Activated naive CD4-positive, alpha-beta T cell treated with anti-CD3 and anti-CD28 coated beads for 36 hours (primary cell): ENCODE results near the gene METTL5. TPM values are rescaled to one million over a fixed set of nuclear protein-coding genes. Genes with fewer than 3 reads are reported as not detected.
A peak's percentile ranks its signal among the peaks of the same experiment; 100 is the strongest.
"Not testable (repeated sequence)": the region's sequence is repeated elsewhere in the genome, so short reads cannot be mapped to it uniquely, and the experiment has no call there.

ENCODE experiments used
- CTCF ChIA-PET: fragments of 350-600 bp; sonication (Branson Sonifier 250); formaldehyde crosslinking; loops from one replicate; lab custom pipeline; 2021; ENCODE audit warnings: antibody characterized with exemption; lab: Charles Lee
- DNase-seq: peaks from one replicate; pipeline ENCODE4 v3.0.0-alpha.2; 2020
- H3K27ac Mint-ChIP-seq: one replicate; pipeline ENCODE4 v1.8.0; 2021; ENCODE audit warnings: mild to moderate bottlenecking, mixed read lengths
- H3K27me3 Mint-ChIP-seq: one replicate; pipeline ENCODE4 v1.8.0; 2021; ENCODE audit warnings: low read depth, mixed read lengths
- H3K36me3 Mint-ChIP-seq: one replicate; pipeline ENCODE4 v1.8.0; 2021; ENCODE audit warnings: low read depth, mixed read lengths
- H3K4me1 Mint-ChIP-seq: one replicate; pipeline ENCODE4 v1.8.0; 2021; ENCODE audit warnings: low read depth, mixed read lengths
- H3K4me3 Mint-ChIP-seq: one replicate; pipeline ENCODE4 v1.8.0; 2021; ENCODE audit warnings: mild to moderate bottlenecking, moderate library complexity, mixed read lengths
- H3K9me3 Mint-ChIP-seq: one replicate; pipeline ENCODE4 v1.8.0; 2021; ENCODE audit warnings: mixed read lengths
- intact Hi-C: fragments of 100-400 bp; cut with micrococcal nuclease; formaldehyde crosslinking; loops from one replicate; pipeline ENCODE4 v1.15.1; 2023
- total RNA-seq, 2 experiments: library from RNA; stranded (reverse); gene quantifications; one replicate each; pipeline ENCODE4 v1.2.3, GENCODE V29; 2021

Gene METTL5
- total RNA-seq, 2 experiments from 2014 or later: 111 to 116 TPM

DNA sequence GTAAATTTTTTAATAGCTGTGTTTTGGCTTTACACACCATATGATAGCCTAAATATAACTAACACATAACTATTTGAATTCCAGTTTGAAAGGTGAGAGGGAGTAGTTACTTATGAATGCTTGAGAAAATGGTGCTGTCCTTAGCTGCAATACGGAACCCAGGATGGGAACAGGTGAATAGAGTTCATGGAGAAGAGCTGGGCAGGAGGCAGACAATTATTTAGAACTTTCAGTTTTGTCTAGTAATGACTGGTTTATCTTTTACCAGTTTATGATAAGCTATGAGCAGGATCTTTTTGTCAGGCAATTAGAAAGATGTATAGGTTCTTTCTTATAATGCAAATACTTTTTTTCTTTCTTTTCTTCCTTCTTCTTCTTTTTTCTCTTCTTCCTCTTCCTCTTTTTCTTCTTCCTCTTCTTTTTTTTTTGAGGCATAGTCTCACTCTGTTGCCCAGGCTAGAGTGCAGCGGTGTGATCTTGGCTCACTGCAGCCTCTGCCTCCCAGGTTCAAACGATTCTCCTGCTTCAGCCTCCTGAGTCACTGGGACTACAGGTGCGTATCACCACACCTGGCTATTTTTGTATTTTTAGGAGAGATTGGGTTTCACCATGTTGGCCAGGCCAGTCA lies 28.4 kb upstream of the METTL5 start:
- peaks cover 17% of the 10 kb centered on the region for H3K36me3 Mint-ChIP-seq
- no peak overlapping the region for H3K4me3 Mint-ChIP-seq
- H3K27ac Mint-ChIP-seq: no peak overlapping the region
- CTCF ChIA-PET: no interaction called here
- peaks cover 25% of the 10 kb centered on the region for H3K4me1 Mint-ChIP-seq
- intact Hi-C loops: no loop called here
- H3K9me3 Mint-ChIP-seq: no peaks in the 10 kb centered on the region
- no peak for DNase-seq
- H3K27me3 Mint-ChIP-seq: no peaks in the 10 kb centered on the region

DNA sequence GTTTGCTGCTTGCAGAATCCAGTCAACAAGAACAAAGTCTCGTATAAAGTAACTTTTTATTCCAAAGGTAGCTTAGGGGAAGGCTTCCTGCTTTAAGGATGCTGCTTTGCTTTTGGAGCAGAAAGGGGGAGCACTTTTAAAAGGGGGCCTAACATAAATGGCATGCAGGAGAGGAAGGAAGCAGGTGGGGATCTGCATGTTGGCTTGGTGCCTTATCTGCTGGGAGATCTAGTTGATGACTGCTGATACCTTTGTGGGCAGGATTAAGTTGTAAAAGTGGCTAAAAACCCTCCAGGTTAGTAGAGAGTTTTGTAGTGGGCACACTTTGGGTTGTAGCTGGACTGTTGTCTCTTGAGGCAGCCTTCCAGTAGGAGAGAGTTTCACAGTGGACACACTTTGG lies 25.0 kb upstream of the METTL5 start:
- Mint-ChIP-seq H3K27ac (no peak overlapping the region), H3K4me3 (no peak overlapping the region)
- DNase-seq: no peak

DNA sequence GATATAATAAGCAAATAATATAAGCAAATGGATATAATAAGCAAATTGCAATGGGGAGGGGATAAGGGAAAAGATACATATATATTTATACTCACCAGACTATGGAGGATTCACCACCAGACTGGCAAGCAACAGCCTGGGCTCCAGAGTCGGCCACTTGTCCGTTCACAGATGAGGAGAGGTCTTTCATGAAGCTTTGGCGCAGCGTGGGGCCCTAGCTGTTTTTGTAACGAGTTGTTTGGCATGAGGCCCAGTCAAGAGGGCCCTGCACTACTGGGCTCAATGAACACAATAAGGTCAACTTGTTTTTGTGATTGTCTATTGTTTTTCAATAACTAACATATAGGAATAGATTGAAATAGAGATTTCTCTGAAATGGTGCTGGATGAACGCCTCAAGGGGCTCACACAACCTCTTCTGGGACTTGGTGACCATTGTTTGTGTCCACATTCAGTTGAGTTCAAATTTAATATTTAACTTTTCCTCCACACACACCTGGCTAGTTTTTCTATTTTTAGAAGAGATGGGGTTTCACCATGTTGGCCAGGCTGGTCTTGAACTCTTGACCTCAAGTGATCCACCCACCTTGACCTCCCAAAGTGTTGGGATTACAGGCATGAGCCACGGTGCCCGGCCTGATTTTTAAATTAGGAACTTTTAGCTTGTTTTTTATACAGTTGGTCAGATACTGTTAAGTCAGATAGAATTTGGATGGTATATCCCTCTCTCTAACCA lies 24.4 kb upstream of the METTL5 start:
- CTCF ChIA-PET: interaction anchor here (1.8 kb wide), 1 partner anchor 25 kb away, joined by 4 read pairs; the partner anchor contains the start of gene METTL5
- DNase-seq, H3K27me3 Mint-ChIP-seq, intact Hi-C loops, H3K27ac Mint-ChIP-seq, H3K4me3 Mint-ChIP-seq, H3K9me3 Mint-ChIP-seq: not testable (repeated sequence)
- H3K4me1 Mint-ChIP-seq: peaks cover 34% of the 10 kb centered on the region
- H3K36me3 Mint-ChIP-seq: peaks cover 14% of the 10 kb centered on the region

More for the DNA sequence above, 25.0 kb upstream of the METTL5 start:
- no peaks in the 10 kb centered on the region for H3K9me3 Mint-ChIP-seq
- peaks cover 32% of the 10 kb centered on the region for H3K4me1 Mint-ChIP-seq
- no peaks in the 10 kb centered on the region for H3K27me3 Mint-ChIP-seq
- peaks cover 14% of the 10 kb centered on the region for H3K36me3 Mint-ChIP-seq
- CTCF ChIA-PET: interaction anchor here (1.8 kb wide), 1 partner anchor 26 kb away, joined by 4 read pairs; the partner anchor contains the start of gene METTL5
- intact Hi-C loops: no loop called here

DNA sequence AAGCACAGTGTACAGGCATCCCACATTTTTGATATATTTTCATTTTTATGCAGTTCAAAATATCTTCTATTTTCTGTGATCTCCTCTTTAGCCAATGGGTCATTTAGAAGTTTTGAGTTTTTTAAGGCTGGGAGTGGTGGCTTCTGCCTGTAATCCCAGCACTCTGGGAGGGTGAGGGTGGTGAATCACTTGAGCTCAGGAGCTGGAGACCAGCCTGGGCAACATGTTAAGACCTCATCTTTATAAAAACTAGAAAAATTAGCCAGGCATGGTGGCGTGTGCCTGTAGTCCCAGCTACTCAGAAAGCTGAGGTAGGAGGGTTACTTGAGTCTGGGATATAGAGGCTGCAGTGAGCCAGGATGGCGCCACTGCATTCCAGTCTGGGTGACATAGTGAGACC lies 20.3 kb upstream of the METTL5 start:
- Mint-ChIP-seq H3K9me3 (no peaks in the 10 kb centered on the region), H3K4me3 (no peak overlapping the region), H3K27me3 (no peaks in the 10 kb centered on the region), H3K4me1 (peaks cover 27% of the 10 kb centered on the region), H3K36me3 (peaks cover 11% of the 10 kb centered on the region), H3K27ac (no peak overlapping the region)
- no peak for DNase-seq
- intact Hi-C loops: no loop called here
- CTCF ChIA-PET: interaction anchor here (0.7 kb wide), 1 partner anchor 51 kb away, joined by 3 read pairs; no protein-coding TSS in a partner anchor

DNA sequence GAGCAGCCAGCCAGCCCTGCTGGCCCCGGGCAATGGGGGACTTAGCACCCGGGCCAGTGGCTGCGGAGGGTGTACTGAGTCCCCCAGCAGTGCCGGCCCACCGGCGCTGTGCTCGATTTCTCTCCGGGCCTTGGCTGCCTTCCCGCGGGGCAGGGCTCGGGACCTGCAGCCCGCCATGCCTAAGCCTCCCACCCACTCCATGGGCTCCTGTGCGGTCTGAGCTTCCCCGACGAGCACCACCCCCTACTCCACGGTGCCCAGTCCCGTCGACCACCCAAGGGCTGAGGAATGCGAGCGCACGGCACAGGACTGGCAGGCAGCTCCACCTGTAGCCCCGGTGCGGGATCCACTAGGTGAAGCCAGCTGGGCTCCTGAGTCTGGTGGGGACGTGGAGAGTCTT lies 16.9 kb upstream of the METTL5 start:
- H3K4me1 Mint-ChIP-seq: peaks cover 30% of the 10 kb centered on the region
- H3K9me3 Mint-ChIP-seq, DNase-seq, intact Hi-C loops, H3K36me3 Mint-ChIP-seq, H3K27ac Mint-ChIP-seq, H3K27me3 Mint-ChIP-seq, H3K4me3 Mint-ChIP-seq, CTCF ChIA-PET: not testable (repeated sequence)

DNA sequence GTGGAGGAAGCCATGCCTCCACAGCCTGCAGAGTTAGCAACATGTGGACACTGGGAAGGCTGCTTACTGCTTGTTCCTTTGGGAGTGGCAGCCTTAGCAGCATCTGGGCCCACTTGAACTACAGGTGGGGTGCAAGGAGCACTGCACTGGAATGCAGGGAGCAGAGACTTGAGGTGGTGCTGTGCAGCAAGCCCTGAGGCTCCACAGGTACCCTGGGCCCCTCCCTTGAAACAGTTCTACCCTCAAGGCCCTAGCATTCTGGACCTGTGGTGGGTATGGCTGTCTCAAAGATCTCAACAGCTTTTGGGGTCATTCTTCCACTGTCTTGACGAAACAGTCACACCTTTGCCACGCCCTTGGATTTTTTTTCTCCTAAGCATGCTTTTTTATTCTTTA lies 16.0 kb upstream of the METTL5 start:
- Mint-ChIP-seq H3K9me3 (no peaks in the 10 kb centered on the region), H3K27me3 (no peaks in the 10 kb centered on the region), H3K36me3 (peaks cover 7% of the 10 kb centered on the region), H3K4me1 (peaks cover 28% of the 10 kb centered on the region), H3K4me3 (no peak overlapping the region), H3K27ac (no peak overlapping the region)
- CTCF ChIA-PET: no interaction called here
- intact Hi-C loops: no loop called here
- DNase-seq: no peak

GRCh38 chr2:169839954-169840746 lies 15.4 kb upstream of the METTL5 start:
- Mint-ChIP-seq H3K36me3 (peaks cover 7% of the 10 kb centered on the region), H3K27me3 (no peaks in the 10 kb centered on the region), H3K4me1 (peaks cover 29% of the 10 kb centered on the region), H3K27ac (no peak overlapping the region), H3K9me3 (no peaks in the 10 kb centered on the region), H3K4me3 (no peak overlapping the region)
- CTCF ChIA-PET: no interaction called here
- intact Hi-C loops: no loop called here
- DNase-seq: no peak

DNA sequence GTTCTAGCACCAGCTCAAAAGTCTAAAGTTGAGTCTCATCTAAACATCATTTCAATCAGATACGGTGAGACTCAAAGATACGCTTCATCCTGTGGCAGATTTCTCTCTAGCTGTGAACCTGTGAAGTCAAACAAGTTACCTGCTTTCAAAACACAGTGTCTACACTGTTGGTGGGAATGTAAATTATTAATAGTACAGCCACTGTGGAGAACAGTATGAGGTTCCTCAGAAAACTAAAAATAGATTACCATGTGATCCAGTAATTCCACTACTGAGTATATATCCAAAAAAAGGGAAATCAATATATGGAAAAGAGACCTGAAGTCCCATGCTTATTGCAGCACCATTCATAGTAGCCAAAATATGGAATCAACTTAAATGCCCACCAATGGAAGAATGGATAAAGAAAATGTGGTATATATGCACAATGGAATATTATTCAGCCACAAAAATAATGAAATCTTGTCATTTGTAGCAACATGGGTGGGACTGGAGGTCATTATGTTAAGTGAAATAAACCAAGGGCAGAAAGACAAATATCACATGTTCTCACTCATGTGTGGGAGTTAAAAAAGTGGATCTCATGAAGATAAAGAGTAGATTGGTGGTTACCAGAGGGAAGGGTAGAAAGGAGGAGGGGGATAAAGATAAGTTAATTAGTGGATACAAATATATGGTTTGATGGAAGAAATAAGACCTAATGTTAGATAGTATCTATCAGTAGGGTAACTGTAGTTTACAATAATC lies 14.2 kb upstream of the METTL5 start:
- Mint-ChIP-seq H3K4me1 (peaks cover 32% of the 10 kb centered on the region), H3K27ac (no peak overlapping the region), H3K36me3 (peaks cover 6% of the 10 kb centered on the region), H3K27me3 (no peaks in the 10 kb centered on the region), H3K4me3 (no peak overlapping the region), H3K9me3 (no peaks in the 10 kb centered on the region)
- intact Hi-C loops: no loop called here
- CTCF ChIA-PET: no interaction called here
- no peak for DNase-seq

GRCh38 chr2:169834401-169834800 lies 9.7 kb upstream of the METTL5 start:
- no peak for DNase-seq
- H3K27me3 Mint-ChIP-seq: no peaks in the 10 kb centered on the region
- H3K36me3 Mint-ChIP-seq: peaks cover 7% of the 10 kb centered on the region
- CTCF ChIA-PET: interaction anchor here (0.8 kb wide), 1 partner anchor 10 kb away, joined by 4 read pairs; the partner anchor contains the start of gene METTL5
- peaks cover 51% of the 10 kb centered on the region for H3K4me1 Mint-ChIP-seq
- intact Hi-C loops: no loop called here
- H3K4me3 Mint-ChIP-seq: no peak overlapping the region
- H3K9me3 Mint-ChIP-seq: no peaks in the 10 kb centered on the region
- no peak overlapping the region for H3K27ac Mint-ChIP-seq

DNA sequence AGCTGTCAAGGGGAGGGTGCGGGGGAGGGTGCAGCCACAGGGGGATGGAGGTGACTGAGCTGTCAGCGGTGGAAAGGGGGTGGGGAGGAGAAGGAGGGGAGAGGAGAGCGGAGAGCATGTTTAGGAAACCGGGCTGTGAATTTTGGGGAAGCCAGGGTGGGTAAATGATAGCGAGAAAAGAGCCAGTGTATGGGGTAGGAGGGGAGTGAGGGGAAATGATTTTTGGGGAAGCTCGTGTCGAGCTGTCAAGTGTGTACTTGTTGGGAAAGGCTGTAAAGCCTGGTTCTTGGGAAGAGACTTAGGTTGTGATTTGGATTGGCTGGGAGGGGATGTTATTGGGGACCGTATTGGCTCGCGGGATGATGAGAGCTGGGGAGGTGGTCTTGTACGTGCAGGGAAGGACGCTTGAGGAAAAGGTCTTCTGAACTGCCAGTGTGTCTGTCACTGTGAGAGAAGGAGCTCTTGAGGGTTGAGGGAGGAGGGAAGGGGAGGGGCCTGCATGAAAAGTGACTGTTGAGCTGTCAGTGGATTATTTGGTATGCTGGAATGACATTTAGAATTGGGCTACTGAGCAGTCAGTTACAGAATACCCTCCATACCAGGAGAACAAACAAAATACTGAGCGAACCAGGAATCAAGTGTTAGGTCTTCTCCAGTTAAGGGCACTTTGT lies 3.6 kb upstream of the METTL5 start:
- Mint-ChIP-seq H3K27ac (peak overlapping the region; percentile 44), H3K4me1 (peaks cover 52% of the 10 kb centered on the region), H3K4me3 (peak overlapping the region; percentile 85), H3K9me3 (no peaks in the 10 kb centered on the region), H3K36me3 (peaks cover 13% of the 10 kb centered on the region), H3K27me3 (no peaks in the 10 kb centered on the region)
- DNase-seq: peak; percentile 69
- intact Hi-C loops: loop anchor here (1.0 to 10.0 kb wide), 7 partner anchors 30 to 1607 kb away; partner anchors contain the start of genes BBS5, DCAF17, ERICH2 and GORASP2
- CTCF ChIA-PET: interaction anchor here (0.5 to 1.7 kb wide), 8 partner anchors 13 to 300 kb away, joined by 3 to 8 read pairs (median 4); no protein-coding TSS in a partner anchor
